Stomach (tissue), 4 donors: Measurements from ENCODE around the gene PTHLH.

Experiments used
- CTCF ChIP-seq, 7 experiments: fragments of 450-650 bp in 4 of 7; fragments of 200-600 bp in 3 of 7; sonication (generic) in 3 of 7; IDR thresholded peaks; one replicate each; pipeline ENCODE4 v1.5.1; 2016 to 2019; ENCODE audit warnings: antibody characterized with exemption in 7 of 7, control low read depth in 2 of 7, mild to moderate bottlenecking in 1 of 7
- POLR2A ChIP-seq, 4 donors: fragments of 450-650 bp; IDR thresholded peaks; one replicate each; pipeline ENCODE4 v1.6.1; 2016; ENCODE audit warnings: antibody characterized with exemption in 4 of 4, control low read depth in 2 of 4, mild to moderate bottlenecking in 1 of 4, moderate library complexity in 1 of 4
- POLR2AphosphoS5 ChIP-seq, 3 donors: sonication (generic); formaldehyde crosslinking; IDR thresholded peaks; one replicate each; pipeline ENCODE4 v1.6.1; 2016; ENCODE audit warnings: antibody characterized with exemption in 3 of 3

- TF ChIP-seq CTCF (IDR thresholded peaks at IDR 0.05) (no peak), POLR2AphosphoS5 (IDR thresholded peaks at IDR 0.05) (no peak), POLR2A (IDR thresholded peaks at IDR 0.05) (no peak)
Measured at GRCh38 chr12:27967551-27968054, 4.9 kb downstream of the PTHLH start.
